Omental fat pad (tissue), 4 donors: ENCODE results near the gene DDX49. TPM values are rescaled to one million over a fixed set of nuclear protein-coding genes. Genes with fewer than 3 reads are reported as not detected.
"Not testable (repeated sequence)": the region's sequence is repeated elsewhere in the genome, so short reads cannot be mapped to it uniquely, and the experiment has no call there.

Experiments
- ATAC-seq: fragments of 150-250 bp; one replicate; pipeline ENCODE4 v1.9.1; 2016; ENCODE audit warnings: mild to moderate bottlenecking, moderate library complexity; ENCODE audit not compliant: low FRiP score
- DNase-seq: peaks from one replicate; pipeline ENCODE4 v3.0.0-alpha.2; 2019; ENCODE audit warnings: low spot score
- CTCF ChIP-seq, 3 donors: fragments of 450-650 bp; IDR thresholded peaks; one replicate each; pipeline ENCODE4 v1.5.1; 2016 to 2017; ENCODE audit warnings: antibody characterized with exemption in 3 of 3, mild to moderate bottlenecking in 3 of 3, moderate library complexity in 2 of 3
- total RNA-seq, 4 donors: library from RNA; depleted of rRNA; stranded (reverse); fragments of >200 nt; gene quantifications; one replicate each; pipeline ENCODE4 v1.1.0, GENCODE V29; 2016

The DDX49 gene
- total RNA-seq, 4 donors from 2014 or later, result 29.8 to 73.9 (median 36.6) TPM

- ATAC-seq (no peak), DNase-seq (no peak)
- TF ChIP-seq CTCF (IDR thresholded peaks at IDR 0.05), result no peak
Observed at GRCh38 chr19:18901491-18901890, 18.0 kb upstream of the DDX49 start.

GRCh38 chr19:18902519-18902918, 17.0 kb upstream of the DDX49 start:
- DNase-seq, ATAC-seq: not testable (repeated sequence)

GRCh38 chr19:18903156-18904037, 16.1 kb upstream of the DDX49 start:
- DNase-seq, result no peak
- TF ChIP-seq CTCF (IDR thresholded peaks at IDR 0.05), result no peak
- no peak for ATAC-seq

DNA sequence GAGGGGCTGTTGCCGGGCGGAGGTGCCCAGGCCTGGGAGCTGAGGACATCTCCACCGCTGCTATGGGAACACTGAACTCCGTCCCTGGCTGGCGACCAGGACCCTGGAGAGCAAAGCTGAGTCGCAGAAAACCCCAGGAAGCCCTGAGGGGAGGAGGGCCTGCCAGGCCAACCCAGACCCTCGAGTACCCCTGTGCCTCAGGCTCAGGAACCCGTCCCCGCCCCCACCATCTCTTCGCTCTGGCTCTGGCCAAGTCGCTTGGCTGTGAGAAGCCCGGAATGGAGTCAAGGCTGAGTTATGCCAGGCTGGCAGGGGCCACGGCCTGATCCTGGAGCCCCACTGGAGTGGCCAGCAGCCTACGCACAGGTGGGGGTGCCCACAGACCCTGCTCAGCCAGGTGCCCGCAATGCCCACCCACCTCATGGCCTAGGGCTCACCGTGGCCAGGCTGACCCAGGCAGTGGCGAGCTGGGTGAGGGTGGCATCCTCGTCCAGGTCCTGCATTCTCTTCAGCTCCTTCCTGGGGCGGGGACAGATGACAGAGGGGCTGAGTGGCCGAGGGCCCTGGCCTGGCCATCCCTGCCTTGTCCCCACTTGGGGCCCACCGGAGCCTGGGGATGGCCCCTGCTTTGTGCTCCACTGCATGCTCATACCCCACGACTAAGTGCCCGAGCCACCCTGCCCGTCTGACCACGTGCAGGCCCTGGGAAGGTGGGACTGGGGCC, 15.0 kb upstream of the DDX49 start:
- no peak for TF ChIP-seq CTCF (IDR thresholded peaks at IDR 0.05)
- DNase-seq (no peak), ATAC-seq (peak; percentile 12)

DNA sequence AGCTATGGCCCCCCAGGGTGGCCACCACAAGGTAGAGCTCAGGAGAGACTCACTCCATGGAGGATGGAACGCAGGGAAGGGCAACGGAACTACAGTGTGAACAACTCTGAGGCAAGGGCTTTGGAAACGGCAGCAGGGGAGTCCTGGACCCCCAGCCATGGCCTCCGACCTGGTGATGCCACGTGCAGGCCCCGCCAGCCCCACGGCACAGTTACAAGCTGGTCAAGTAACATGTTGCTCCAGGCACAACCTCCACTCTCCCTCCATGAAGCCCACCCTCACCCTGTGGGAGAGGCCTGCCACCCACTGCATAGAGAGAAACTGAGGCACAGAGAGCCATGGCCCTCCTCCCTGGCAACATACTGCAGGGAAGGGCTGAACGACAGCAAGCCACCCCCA, 14.5 kb upstream of the DDX49 start:
- no peak for ATAC-seq

GRCh38 chr19:18905513-18906236, 13.8 kb upstream of the DDX49 start:
- ATAC-seq (no peak), DNase-seq (no peak)

More for the DNA sequence above, 14.5 kb upstream of the DDX49 start:
- no peak for TF ChIP-seq CTCF (IDR thresholded peaks at IDR 0.05)
- no peak for DNase-seq

More at GRCh38 chr19:18905513-18906236, 13.8 kb upstream of the DDX49 start:
- TF ChIP-seq CTCF (IDR thresholded peaks at IDR 0.05), result no peak
